Motor neuron (in vitro differentiated cells): ENCODE results near the gene TBC1D9. TPM values are rescaled to one million over a fixed set of nuclear protein-coding genes. Genes with fewer than 3 reads are reported as not detected.

Experiments
- ATAC-seq, 8 experiments: fragments of 200-7000 bp; cut with Tn5 transposase; replicated peaks in 6 of 8; 2 replicates each; pipeline ENCODE4 v1.8.0; 2021; ENCODE audit warnings: mild to moderate bottlenecking in 8 of 8, moderate library complexity in 8 of 8
- H3K27ac ChIP-seq, 2 donors: fragments of 250-450 bp; sonication (Bioruptor Pico); 2 replicates each; pipeline ENCODE4 v1.9.0; 2021; ENCODE audit warnings: antibody characterized with exemption in 2 of 2, mild to moderate bottlenecking in 2 of 2, moderate library complexity in 1 of 2
- H3K4me1 ChIP-seq, 2 donors: fragments of 250-450 bp; sonication (Bioruptor Pico); replicated peaks in 1 of 2; 2 replicates each; pipeline ENCODE4 v1.6.1; 2021; ENCODE audit warnings: antibody characterized with exemption in 2 of 2, mild to moderate bottlenecking in 2 of 2, moderate library complexity in 1 of 2
- H3K4me3 ChIP-seq, 5 donors: fragments of 250-450 bp; sonication (Bioruptor Pico); 2 replicates each; pipeline ENCODE4 v1.9.0; 2021; ENCODE audit warnings: antibody characterized with exemption in 5 of 5, mild to moderate bottlenecking in 5 of 5, moderate library complexity in 4 of 5
- whole genome bisulfite sequencing, 10 experiments: fragments of 450-650 bp; shearing (Covaris generic); methylation state at CpG; one replicate each; pipeline ENCODE4 v1.0.0; 2022; 5-methylcytosine and 5-hydroxymethylcytosine counted together
- in situ Hi-C, 9 experiments: fragments of 400-800 bp; cut with MboI; loops; one replicate each; pipeline ENCODE4 v1.15.0; 2021; ENCODE audit warnings: low sequenced_read_pairs in 9 of 9, low pct_unique_long_range_greater_than_20kb in 2 of 9; ENCODE audit not compliant: unreplicated experiment in 9 of 9
- total RNA-seq, 8 experiments: library from RNA; unstranded; fragments of 300-600 nt; gene quantifications; 2 replicates each; pipeline versions ENCODE4 v1.2.3 to v1.2.4, GENCODE V29; 2022

TBC1D9 gene
- total RNA-seq, 8 experiments from 2014 or later: 2.8 to 63.0 (median 29.2) TPM

DNA sequence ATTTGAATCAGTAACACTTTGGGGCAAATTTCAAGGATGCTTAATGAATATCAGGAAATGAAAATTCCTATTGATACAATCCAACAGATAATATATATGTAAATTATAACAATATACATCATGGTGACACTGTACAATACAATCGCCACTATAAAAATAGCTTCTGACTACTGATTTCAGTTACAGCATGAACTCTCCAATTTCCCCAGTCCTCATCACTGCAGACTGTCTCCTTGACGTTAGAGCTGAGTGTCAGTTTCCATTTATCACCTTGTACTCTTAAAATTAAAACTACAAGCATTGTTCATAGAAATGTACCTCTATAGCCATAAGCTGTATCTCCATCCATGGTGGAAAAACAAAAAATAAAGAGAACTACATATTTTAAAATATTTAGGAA is 23.4 kb downstream of the TBC1D9 start:
- 50 to 100% (median 86%) methylated on average over 1 to 2 of the region's 2 CpGs; no CpG with 5 or more reads in 1 of the 10 experiments for WGBS, 10 experiments
- no peak for ATAC-seq
- Histone ChIP-seq H3K4me3 (no peak overlapping the region), H3K4me1 (peaks cover 0 to 6% of the 10 kb centered on the region in 2 donors), H3K27ac (no peak overlapping the region)
- in situ Hi-C loops: no loop called here

DNA sequence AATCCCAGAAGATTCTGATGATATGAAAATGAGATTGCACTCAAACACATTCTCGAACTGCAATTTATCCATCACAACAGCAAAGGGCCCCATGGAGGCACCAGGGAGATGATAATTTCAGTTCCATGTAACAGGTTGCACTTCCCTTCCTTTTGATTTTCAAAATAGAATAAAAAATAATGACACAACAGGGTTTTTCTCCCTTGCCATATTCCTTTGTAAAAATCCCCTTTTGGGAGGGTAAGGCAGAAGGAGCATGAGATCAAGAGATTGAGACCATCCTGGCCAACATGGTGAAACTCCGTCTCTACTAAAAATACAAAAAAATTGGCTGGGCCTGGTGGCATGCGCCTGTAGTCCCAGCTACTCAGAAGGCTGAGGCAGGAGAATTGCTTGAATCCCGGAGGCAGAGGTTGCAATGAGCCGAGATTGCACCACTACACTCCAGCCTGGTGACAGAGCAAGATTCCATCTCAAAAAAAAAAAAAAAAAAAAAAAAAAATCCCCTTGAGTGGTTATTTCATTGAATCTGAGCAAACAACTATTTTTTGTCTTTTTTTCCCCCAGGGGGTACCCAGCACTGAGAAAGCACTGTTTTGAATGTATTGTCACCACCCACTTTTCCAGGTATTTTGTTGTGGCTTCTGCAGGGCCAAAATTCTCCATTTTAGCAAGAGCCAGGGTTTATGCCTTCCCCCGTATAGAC is 26.7 kb downstream of the TBC1D9 start:
- Histone ChIP-seq H3K4me3 (no peak overlapping the region), H3K4me1 (no peaks in the 10 kb centered on the region), H3K27ac (no peak overlapping the region)
- no peak for ATAC-seq
- in situ Hi-C loops: no loop called here
- 90 to 100% (median 98%) methylated on average over 1 to 6 of the region's 6 CpGs for WGBS, 10 experiments

DNA sequence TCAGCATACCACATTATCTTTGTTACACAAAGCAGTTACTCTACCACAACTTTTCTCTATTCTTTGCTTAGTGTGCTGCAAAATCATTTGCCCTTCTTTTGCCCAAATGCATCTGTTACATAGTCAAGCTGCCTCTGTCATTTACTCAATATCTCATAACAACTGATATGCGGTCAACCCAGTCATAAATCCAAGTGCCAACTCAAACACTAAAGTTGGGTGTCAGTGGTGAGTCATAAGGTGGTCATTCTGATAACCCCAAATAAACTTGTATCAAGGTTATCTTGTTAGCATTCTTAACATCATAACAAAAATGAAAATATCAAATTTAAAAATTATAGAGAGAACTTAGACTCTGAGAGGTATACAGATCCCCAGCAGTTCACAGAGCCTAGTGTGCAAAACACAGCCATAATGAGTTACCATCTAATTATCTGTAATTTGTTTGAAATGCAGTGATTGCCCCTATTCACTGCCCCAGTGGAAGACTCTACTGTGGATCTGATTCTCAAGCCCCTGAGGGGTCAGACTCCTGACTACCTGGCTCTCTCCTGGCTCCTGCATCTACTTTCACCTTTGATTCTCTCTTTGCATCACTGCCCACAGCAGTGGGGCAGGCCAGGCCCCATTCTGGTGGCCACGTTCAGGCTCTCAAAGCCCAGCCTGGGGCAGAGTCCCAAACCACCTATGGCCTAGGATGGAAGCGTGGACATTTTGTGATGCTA is 29.2 kb downstream of the TBC1D9 start:
- no peak overlapping the region for H3K27ac ChIP-seq
- no peak overlapping the region for H3K4me3 ChIP-seq
- in situ Hi-C loops: no loop called here
- no peak for ATAC-seq
- 60 to 100% (median 90%) methylated on average over 1 to 3 of the region's 3 CpGs; no CpG with 5 or more reads in 1 of the 10 experiments for WGBS, 10 experiments
- H3K4me1 ChIP-seq: no peaks in the 10 kb centered on the region

DNA sequence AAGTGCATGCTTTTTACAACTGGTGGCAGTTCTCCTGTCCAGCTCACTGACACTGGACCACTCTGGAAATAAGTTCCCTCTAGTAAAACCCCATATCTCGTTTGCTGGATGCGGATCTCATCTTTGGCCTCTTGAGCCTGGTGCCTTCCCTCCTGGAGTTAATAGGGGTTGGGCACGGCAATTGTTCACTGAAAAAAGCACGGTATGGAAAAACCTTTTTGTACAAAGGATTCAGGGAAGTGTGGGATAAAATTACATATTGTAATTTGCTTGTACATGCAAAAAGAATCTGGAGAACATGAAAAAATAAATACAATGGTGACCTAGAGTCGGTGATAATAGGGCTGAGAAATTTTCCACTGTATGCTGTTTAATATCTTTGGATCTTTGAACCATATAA is 30.6 kb downstream of the TBC1D9 start:
- Histone ChIP-seq H3K4me3 (no peak overlapping the region), H3K4me1 (no peaks in the 10 kb centered on the region), H3K27ac (no peak overlapping the region)
- no peak for ATAC-seq
- WGBS, 10 experiments: 66 to 100% (median 96%) methylated on average over 2 to 5 of the region's 5 CpGs; no CpG with 5 or more reads in 1 of the 10 experiments
- in situ Hi-C loops: no loop called here

DNA sequence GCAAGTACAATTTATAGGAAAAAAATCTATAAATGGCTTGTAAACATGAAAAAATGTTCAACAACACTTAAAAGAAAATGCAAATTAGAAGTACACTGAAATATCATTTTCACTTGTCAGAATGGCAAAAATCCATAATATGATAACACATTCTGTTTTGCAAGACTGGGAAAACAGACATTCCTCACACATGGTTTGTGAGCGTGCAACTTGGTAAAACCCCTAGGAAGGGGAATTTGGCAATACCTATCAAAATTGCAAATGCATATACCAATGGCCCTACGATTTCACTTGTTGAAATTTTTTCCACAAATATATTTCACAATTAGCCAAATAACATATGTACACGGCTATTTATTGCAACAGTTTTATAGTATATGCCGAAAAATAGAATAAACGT is 31.4 kb downstream of the TBC1D9 start:
- in situ Hi-C loops: no loop called here
- H3K4me3 ChIP-seq: no peak overlapping the region
- ATAC-seq: no peak
- WGBS, 10 experiments: 67 to 100% (median 95%) methylated on average over 1 to 5 of the region's 5 CpGs
- no peaks in the 10 kb centered on the region for H3K4me1 ChIP-seq
- no peak overlapping the region for H3K27ac ChIP-seq

DNA sequence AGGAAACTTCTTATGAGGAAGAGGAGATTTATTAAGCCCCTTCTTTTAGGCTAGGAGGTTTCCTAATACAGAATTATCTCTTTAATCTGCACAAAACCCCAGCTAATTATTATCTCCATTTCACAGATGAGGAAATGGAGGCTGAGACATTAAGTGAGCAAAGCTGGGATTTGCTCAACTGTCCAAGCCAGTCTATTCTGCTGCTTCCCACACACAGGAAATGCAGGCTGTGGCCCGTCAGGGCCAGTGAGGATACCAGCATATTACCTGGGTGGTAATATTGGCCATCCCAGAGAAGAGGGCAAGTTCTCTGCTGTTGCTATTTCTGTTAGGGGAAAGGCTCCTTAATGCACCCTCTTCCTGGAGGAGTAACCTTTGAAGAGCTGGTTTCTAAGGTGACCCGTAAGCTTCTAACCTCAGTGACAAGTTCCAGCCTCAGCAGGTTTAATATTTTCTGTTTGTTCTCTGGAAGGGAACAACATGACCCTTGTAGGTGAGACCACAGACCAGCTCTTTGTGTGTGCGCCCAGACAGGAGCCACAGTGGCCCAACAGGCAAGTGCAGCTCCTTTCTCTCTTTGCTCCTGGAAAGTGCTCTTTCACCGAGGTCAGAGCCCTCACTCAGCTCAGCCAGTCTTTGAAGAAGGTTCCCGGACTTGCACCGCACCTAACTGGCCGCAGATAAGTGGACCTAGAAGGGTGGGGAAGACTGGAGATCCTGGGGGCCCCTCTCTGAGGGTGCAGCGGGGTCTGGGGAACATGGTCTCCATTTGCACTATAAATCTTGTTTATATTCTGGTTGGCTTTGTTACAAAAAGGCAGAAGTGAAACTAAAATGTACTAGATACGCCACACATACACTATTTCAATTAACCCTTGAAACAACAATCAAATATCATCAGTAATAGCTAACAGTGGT is 35.5 kb downstream of the TBC1D9 start:
- ATAC-seq: no peak
- no peak overlapping the region for H3K27ac ChIP-seq
- H3K4me3 ChIP-seq: no peak overlapping the region
- WGBS, 10 experiments: 86 to 100% (median 94%) methylated on average over 1 to 3 of the region's 9 CpGs; no CpG with 5 or more reads in 3 of the 10 experiments
- peaks cover 3 to 4% of the 10 kb centered on the region in 2 donors for H3K4me1 ChIP-seq
- in situ Hi-C loops: no loop called here

DNA sequence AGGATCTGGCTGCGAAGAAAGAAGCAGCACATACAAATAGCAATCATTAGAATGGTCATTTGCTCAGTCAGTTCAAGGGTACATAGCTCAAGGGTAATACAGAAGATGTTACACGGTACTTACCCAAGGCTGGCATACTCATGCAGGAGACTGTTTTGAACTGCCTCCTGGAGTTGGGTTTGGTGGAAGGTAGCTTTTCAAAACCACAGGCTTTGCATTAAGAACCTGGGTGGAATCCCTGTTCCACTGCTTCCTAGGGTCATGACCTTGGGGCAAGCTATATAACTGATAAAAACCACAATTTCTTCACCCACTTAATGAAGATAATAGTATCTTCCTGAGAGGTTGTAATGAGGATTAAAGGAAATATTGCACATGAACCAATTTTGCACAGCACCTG is 36.5 kb downstream of the TBC1D9 start:
- H3K4me3 ChIP-seq: no peak overlapping the region
- H3K27ac ChIP-seq: no peak overlapping the region
- ATAC-seq: no peak
- in situ Hi-C loops: no loop called here
- WGBS, 10 experiments: 71 to 100% (median 100%) methylated on average over 1 to 2 of the region's 2 CpGs; no CpG with 5 or more reads in 5 of the 10 experiments
- peaks cover 3 to 4% of the 10 kb centered on the region in 2 donors for H3K4me1 ChIP-seq

DNA sequence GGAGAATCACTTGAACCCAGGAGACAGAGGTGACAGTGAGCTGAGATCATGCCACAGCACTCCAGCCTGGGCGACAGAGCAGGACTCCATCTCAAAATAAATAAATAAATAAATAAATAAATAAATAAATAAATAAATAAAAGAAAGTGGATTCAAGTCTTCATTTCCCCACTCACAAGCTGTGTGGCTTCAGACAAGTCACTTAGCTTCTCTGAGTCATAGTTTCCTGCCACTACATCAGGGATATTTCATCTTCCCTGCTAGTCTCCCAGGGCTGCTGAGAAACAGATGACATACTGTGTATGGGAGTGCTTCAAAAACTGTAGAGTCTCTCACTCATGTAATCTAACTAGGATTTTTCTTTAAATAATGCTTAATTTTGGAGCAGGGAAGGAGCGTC is 37.2 kb downstream of the TBC1D9 start:
- peak in 2 of 8 experiments; percentile 13 to 58 for ATAC-seq

DNA sequence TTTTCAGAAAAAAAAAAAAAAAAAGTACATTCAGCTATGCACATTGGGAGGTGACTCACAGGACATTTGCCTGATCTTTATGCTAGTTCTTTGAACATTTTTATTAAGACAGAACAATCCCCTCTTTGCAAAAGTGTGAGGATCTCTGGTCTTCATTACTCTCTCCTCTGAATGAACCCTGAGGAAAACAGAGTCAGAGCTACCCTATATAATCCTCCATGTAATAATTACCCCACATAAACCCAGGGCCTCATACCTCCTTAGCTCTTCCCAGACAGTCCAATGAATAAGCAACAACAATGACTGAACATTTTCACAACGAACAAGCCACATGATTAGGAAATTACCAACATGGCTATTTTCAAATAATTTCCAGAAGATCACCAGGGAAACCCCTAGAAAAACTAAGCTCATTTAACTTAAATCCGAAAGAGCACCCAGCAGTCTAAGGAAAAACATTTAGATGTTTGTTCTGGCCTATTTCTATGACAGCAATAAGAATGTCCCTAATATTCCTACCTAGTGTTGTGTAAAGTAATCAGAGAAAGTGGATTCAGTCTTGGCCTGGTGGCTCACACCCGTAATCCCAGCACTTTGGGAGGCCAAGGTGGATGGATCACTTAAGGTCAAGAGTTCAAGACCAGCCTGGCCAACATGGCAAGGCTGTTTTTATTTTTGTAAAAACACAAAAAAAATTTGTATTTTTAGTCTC is 37.8 kb downstream of the TBC1D9 start:
- Histone ChIP-seq H3K27ac (no peak overlapping the region), H3K4me3 (no peak overlapping the region)

More for the DNA sequence above, 37.2 kb downstream of the TBC1D9 start:
- Histone ChIP-seq H3K27ac (no peak overlapping the region), H3K4me1 (peaks cover 3 to 4% of the 10 kb centered on the region in 2 donors), H3K4me3 (no peak overlapping the region)
- in situ Hi-C loops: no loop called here
- WGBS, 10 experiments: 78 to 100% (median 100%) methylated on average over 1 to 2 of the region's 2 CpGs; no CpG with 5 or more reads in 2 of the 10 experiments

DNA sequence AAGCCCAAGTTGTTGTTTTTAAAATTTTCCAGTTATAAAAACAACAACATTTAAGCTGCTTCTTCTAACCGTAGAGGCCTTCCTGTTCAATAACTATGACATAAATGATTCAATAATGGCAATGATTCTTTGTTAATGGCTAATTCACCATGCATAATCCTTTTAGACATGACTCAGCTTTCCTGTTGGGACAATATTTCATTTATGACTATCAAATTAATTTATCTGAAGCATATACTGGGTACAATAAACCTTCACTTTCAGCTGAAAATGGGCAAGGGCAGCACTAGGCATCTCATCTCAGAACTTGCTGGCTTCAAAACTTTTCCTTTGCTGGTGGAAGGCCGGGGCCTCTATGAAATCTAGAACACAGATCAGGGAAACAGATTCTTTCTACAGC is 38.9 kb downstream of the TBC1D9 start:
- H3K27ac ChIP-seq: no peak overlapping the region
- 13 to 100% (median 85%) methylated on average over 1 to 2 of the region's 2 CpGs; no CpG with 5 or more reads in 2 of the 10 experiments for WGBS, 10 experiments
- in situ Hi-C loops: no loop called here
- H3K4me1 ChIP-seq: peaks cover 3 to 4% of the 10 kb centered on the region in 2 donors
- ATAC-seq: peak in 1 of 8 experiments; percentile 45
- H3K4me3 ChIP-seq: no peak overlapping the region

More for the DNA sequence above, 37.8 kb downstream of the TBC1D9 start:
- peaks cover 3 to 4% of the 10 kb centered on the region in 2 donors for H3K4me1 ChIP-seq
- WGBS, 10 experiments: 0 to 100% (median 71%) methylated on average over 1 to 3 of the region's 3 CpGs; no CpG with 5 or more reads in 2 of the 10 experiments
- ATAC-seq: peak in 6 of 8 experiments; percentile 24 to 79 (median 64)
- in situ Hi-C loops: no loop called here

DNA sequence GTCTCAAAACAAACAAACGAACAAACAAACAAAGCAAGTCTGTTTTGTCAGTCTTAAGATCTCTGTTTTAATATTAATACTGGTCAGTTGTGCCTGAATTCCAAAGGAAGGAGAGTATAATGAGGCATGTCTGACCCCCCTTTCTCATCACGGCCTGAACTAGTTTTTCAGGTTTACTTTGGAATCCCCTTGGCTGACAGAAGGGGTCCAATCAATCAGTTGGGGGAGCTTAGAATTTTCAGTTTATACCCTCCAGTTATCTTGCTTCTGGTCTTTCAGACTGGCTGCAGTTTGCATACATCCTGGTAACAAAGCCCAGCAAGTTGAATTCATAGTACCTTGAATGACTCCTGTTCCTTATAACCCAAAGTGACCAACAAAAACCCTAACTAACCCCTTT is 41.1 kb downstream of the TBC1D9 start:
- H3K4me3 ChIP-seq: no peak overlapping the region
- 71 to 100% (median 93%) methylated on average over 1 of the region's 2 CpGs; no CpG with 5 or more reads in 4 of the 10 experiments for WGBS, 10 experiments
- ATAC-seq: no peak
- peaks cover 4 to 10% of the 10 kb centered on the region in 2 donors for H3K4me1 ChIP-seq
- in situ Hi-C loops: no loop called here
- H3K27ac ChIP-seq: no peak overlapping the region

DNA sequence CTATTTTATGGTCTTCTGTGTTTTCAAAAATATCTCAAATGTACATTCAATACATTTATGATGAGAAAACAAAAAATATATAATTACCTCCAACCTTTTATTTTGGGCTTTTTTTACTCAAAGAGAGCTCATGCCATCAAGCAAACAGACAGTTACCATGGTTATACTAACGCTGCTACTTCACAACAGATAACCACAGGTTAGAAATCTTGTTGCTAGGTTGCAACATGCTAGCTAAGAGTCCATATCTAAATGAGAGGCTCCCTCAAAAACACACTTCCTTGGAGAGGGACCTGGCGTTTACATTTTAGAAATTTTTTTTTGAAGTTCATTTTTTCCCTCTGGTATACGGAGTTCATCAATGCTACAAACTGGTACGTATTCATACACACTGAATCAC is 44.3 kb downstream of the TBC1D9 start:
- in situ Hi-C loops: no loop called here
- no peak overlapping the region for H3K27ac ChIP-seq
- H3K4me3 ChIP-seq: no peak overlapping the region
- ATAC-seq: peak in 1 of 8 experiments; percentile 61
- 40 to 100% (median 85%) methylated on average over 1 to 4 of the region's 4 CpGs for WGBS, 10 experiments
- peaks cover 0 to 7% of the 10 kb centered on the region in 2 donors for H3K4me1 ChIP-seq
